ENCODE data around the gene TPP1.

DNA sequence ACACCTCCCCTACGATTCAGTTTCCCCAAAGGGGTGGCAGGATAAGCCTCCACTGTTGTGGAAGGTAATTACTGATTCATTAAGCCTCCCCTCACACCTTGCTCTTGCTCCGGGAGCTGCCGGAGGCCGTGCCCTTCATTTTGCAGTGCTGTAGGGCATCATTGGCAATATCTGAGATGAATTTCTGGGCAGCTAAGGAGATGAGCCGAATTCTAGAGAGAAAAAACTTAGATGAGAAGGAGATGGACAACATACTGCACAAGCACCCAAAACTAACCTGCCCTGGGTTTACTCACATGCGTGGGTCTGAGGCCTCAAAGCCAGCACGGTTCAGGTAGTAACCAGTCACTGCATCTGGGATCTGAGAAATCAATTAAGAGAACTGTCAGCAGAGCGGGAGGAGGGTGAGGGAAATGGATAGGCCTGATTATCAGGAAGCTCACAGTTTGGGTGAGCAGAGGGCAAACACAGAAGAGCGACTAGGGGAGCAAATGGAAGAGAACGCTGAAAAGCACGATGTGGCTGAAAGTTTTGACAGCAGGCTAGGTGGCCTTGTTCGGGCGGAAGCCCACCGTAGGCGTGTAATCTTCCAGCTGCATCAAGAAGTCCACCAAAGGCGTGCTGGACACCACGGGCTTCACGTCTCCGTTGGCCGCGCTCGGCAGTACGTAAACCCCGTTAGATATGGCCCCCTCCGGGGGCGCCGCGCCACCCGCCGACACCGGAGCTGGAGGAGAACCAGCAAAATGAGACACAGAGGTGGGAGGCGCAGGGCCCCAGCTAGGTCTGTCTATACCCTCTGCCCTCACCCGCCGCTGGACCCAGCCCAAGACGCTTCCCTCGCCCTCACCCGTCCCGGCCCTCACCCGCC, 7.9 kb downstream of the TPP1 start:
- TF ChIP-seq, protein P1, sequence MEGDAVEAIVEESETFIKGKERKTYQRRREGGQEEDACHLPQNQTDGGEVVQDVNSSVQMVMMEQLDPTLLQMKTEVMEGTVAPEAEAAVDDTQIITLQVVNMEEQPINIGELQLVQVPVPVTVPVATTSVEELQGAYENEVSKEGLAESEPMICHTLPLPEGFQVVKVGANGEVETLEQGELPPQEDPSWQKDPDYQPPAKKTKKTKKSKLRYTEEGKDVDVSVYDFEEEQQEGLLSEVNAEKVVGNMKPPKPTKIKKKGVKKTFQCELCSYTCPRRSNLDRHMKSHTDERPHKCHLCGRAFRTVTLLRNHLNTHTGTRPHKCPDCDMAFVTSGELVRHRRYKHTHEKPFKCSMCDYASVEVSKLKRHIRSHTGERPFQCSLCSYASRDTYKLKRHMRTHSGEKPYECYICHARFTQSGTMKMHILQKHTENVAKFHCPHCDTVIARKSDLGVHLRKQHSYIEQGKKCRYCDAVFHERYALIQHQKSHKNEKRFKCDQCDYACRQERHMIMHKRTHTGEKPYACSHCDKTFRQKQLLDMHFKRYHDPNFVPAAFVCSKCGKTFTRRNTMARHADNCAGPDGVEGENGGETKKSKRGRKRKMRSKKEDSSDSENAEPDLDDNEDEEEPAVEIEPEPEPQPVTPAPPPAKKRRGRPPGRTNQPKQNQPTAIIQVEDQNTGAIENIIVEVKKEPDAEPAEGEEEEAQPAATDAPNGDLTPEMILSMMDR (IDR thresholded peaks at IDR 0.05) = no peak
- TF ChIP-seq POLR2AphosphoS5 (IDR thresholded peaks at IDR 0.05) (peak in 1 of 2 donors; percentile 39), POLR2A (IDR thresholded peaks at IDR 0.05; ENCODE audit: low read depth) (no peak), EP300 (IDR thresholded peaks at IDR 0.05) (no peak)

All from esophagus muscularis mucosa (tissue), 4 donors.